NCI-H1048 (cell line): ENCODE data around the gene CNDP2.

Experiments used
- DNase-seq: peaks from one replicate; lab custom pipeline; 2025; lab: John Stamatoyannopoulos, UW

Gene CNDP2

GRCh38 chr18:74495581-74496507 is at the start of gene CNDP2:
Gene CNDP2 (plus strand): TSS chr18:74496363. CDS start chr18:74499974, 3,611 bp downstream.
- peak; percentile 97 for DNase-seq

- DNase-seq = no peak
Observed at GRCh38 chr18:74446631-74447403, 49.3 kb upstream of the CNDP2 start.

DNA sequence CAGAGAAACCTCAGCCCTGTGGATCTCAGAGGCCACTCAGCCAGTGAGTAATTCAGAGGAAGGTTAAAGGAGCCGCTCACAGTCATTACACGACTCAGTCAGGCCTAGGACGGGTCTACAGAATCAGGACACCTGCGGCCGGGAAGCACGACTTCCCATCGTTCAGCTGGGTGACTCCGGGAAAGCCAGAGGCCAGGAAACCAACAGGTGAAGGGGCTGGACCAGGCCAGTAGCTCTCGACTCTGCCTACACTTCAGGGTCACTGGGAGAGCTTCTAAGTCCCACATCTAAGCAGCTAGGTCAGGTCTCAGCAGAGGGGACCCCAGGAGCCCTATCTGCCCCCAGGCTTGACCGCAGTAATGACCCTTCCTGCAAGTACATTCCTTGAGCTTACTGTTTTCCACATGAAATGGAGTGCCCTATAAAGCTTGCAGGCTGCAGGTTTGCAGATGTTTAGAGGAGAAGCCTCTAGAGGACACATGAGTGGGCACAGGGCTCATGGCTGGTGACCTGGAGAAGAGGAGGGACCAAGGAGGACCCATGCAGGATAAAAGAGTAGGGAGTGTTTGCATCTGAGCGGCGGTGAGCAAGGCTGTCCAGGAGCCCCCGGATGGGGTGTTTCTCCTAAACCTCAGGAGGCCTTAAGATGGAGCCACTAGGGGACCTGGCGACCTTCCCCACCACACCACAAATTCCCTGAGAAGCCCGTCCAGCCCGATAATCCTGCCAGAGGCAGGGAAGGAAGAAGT is 48.6 kb upstream of the CNDP2 start:
- no peak for DNase-seq

- DNase-seq = no peak
Observed at GRCh38 chr18:74450626-74451025, 45.5 kb upstream of the CNDP2 start.

DNA sequence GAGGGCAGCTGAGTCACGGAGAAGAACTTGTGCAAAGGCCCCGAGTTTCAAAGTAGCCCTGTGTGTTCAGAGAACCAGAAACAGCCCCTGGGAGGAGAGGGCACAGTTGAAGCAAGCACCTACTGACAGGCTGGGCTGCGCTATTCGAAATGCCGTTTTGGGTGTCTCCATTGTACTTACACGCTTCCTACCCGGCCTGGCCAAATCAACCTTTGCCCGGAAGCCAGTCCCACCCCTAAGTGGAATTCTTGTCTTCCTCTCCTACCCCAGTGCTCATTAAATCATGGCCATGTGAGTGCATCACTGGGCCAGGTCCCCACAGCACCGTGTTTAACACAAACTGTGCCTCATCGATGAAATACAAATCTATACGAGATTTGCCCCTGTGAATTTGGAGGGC is 45.0 kb upstream of the CNDP2 start:
- no peak for DNase-seq

GRCh38 chr18:74453016-74453566 is 43.1 kb upstream of the CNDP2 start:
- no peak for DNase-seq

DNA sequence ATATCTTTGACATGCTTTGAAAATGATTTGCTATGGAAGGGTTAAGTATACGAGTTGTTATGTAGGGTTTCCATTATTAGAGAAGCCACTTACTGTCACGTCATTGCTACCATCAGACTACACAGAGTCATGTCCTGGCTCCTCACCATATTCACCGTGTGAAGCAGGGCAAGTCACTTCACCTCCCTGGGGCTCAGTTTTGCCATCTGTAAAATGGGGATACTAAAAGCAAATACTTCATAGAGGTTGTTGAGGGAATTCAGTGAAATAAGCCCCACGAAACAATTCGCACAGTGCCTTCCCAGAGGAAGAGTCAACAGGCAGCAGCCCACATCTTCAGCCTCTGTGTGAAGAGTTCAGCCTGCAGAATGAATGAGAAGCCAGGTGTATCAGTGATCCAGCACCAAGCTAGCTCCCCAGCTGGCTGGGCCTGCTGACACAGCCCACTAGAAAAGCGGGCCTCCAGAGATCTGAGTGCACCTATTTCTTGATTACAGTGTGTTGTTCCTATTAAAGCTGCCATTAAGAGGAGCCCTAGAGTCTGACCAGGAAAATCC is 42.4 kb upstream of the CNDP2 start:
- no peak for DNase-seq

GRCh38 chr18:74454279-74454751 is 41.8 kb upstream of the CNDP2 start:
- DNase-seq = no peak

GRCh38 chr18:74455386-74455785 is 40.8 kb upstream of the CNDP2 start:
- no peak for DNase-seq

DNA sequence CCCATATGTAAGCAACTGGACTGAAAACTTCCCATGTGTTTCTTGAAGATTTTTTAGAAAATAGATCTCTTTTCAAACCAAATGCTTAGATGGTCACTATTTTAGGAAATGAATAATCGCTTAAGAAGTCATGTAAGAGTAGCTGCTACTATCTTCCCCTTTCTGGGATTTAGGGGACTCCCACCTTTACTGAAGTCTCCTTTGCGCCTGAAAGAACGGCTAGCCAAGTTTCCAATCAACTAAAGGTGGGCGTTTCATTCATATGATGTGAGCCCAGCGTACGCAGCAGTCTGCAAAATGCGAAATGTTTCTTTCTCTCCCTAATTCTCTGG is 40.2 kb upstream of the CNDP2 start:
- no peak for DNase-seq

DNA sequence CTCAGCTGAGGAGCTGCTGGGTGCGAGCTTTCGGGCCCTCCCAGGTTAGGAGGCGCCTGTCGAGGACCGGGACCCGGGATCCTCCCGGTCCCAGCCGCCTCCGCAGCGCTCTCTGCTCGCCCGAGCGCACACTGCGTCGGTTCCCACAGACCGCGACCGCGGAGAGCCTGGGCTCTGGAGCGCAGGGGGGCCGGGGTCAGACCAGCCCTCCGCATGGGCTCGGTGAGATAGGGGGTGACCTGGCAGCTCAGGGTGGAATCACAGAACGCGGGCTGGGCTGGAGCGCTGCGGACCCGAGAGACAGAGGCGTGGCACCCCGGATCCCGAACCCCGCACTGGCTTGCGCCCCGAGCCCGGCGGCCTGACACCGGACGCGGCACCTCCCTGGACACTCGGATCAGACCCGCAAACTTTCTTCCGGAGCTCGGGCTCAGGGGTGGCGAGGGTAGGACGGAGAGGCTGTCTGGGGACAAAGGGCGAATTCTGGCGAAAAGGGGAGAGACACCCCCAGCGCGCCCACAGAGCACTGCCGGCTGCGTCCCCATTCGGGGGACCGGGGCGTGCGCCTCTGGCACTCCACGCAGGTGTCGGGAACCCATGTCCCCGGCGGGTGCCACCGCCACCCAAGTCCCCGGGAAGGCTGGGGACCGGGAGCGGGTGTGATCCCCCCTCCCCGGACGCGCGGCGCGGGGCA is 39.7 kb upstream of the CNDP2 start:
- DNase-seq = no peak

DNA sequence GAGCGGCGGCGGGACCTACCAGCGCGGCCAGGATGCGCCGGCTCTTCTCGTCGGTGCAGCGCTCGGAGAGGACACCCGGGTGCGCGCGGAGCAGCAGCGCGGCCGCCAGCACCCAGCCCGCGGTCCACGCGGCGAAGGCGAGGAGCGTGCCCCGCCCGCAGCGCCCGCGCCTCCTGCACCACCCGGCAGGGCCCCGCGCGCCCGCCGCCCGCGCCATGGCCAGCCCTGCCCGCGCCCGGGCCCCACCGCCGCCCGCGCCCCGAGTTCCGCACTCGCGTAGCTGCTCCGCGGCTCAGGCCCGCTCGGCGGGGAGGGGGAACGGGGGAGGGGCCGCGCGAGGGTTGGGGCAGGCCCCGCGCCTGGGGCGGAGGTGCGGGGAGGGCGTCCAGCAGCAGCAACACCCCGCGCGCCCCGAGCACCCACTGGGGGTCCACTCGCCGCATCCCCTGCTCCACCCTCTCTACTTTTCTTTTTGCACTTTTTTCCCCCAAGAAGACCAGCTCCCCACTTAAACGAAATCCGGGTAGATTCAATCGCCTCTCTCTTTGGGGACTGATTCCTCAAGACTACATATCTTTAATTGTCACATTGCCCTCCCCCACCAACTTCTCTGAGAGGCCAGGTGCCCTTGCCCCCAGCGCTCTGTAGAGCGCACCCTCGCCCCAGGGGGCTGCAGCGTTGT is 39.0 kb upstream of the CNDP2 start, which contains the start of gene DIPK1C:
TSS of gene DIPK1C (minus strand) at position 266 of the 682 bp plus-strand sequence. CDS start at position 217, 49 bp downstream.
- DNase-seq = no peak

DNA sequence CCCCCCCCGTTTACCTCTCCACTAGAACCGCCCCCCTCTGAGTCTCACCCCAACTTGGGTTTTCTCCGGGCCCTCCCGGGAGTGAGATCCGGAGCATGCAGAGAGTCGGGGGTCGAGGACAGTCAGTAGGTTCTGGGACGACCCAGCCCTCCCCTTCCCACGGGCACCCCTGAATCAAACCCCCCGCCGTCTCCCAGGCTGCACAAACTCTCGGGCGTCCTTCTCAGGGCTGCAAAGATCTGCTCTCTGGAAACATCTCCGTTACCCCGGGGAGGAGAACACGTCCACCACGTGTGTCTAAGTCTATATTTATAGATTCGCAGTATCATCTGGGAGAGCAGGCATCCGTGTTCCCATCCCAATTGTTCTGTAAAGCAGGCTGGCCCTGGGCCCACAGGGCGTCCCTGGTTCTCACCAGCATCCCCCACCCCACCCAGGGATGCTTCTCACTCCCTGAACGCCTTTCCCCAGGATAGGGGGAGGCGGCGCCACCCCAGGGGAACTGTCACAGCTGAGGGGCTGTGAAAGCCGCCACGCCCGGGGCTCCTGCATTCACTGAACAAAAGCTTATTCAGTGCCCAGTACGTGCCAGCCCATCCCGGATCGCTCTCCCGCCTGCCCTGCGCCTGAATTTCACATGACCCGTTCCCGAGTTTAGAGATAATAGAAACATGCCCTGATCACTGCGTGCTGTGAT is 38.3 kb upstream of the CNDP2 start:
- DNase-seq = no peak

GRCh38 chr18:74459889-74460288 is 36.3 kb upstream of the CNDP2 start:
- no peak for DNase-seq

DNA sequence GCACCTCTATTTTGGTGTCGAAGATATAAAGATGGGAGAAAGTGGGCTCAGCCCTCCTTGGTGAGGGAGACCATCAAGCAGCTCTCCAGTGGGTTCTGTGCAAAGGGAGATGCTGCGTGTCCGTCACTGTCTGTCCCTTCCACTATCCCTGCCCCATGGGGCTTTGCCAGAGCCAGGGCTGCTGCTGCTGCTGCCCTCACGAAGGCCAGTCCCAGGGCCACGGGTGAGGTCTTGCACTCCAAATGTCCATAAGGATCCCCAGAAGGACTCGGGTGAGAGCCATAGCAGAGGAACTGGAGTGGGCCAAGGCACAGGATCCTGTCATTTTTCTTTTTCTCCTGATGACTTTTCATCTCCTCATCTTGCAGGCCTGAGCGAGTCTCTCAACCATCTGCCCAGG is 35.3 kb upstream of the CNDP2 start:
- DNase-seq = no peak

DNA sequence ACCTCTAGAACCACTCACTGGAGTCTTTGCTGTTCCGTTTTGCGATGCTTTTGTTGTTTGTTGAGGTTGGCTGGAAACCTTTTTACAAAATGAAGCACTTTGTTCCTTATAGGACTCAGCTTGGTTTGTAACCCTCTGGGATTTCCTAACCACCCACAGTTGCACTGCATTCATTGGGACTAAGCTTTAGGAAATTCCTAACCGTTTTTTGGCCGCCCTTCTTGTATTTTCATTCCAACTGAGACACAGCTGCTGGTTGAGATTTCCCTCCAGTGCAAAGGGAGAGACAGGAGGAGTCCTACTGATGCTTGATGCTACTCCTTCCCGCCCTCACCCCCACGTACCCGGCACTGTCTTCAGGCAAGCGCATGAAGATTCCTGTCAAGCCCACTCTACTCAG is 32.9 kb upstream of the CNDP2 start:
- no peak for DNase-seq

- no peak for DNase-seq
Observed at GRCh38 chr18:74463983-74464382, 32.2 kb upstream of the CNDP2 start.

- DNase-seq = no peak
Observed at GRCh38 chr18:74465775-74466174, 30.4 kb upstream of the CNDP2 start.

DNA sequence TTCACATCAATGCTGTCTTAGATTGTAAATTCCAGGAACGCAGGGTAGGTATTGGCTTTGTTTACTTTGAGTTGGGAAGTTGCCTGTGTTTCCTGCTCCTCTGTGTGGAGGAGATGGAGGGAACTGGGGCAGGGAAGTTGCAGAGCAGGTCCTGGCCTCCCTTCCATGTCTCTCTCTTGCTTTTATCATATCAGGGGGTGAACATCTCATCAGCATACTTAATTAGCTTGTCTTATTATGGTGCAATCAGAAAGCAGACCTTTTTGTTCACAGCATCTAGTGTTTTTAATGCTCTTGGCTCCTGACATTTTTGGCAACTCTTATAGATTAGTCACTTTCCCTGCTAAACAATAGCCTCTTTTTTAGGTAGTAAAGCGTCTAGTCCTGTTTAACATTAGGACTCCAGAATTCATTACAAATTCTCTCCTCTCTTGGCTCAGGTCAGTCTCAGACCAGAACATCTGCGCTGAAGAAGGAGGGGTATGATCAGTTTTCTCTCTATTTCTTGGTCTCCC is 27.6 kb upstream of the CNDP2 start:
- no peak for DNase-seq

DNA sequence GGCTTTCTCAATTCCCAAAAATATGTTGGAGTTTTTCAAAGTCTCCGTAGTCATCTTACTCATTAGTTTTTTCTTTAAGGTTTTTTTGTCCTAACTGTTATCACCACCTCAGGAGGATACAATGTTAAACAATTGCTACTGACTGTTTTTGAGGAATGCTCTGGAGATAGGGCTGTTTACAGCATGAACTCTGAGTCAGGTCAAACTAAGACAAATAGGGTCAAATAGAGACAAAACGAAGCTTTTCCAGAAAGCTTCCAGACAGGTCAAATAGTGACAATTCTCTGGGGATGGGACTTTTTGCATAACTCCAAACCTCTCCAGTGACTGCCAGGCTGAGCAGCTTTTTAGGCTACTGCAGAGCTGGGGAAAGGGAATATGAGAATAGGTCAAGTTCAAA is 23.9 kb upstream of the CNDP2 start:
- no peak for DNase-seq
